Cardiac fibroblast (primary cell): ENCODE measurements around the gene PRKCA.

Source experiments
- DNase-seq, 2 donors: peaks; one replicate each; pipeline versions ENCODE4 v3.0.0 to v3.0.0-alpha.2; 2010; ENCODE audit warnings: low read depth in 2 of 2
- H3K4me3 ChIP-seq, 2 donors: replicated peaks in 1 of 2; 1 replicate in 1 of 2; 2 replicates in 1 of 2; pipeline ENCODE4 v1.5.1; 2011; ENCODE audit warnings: low read depth in 2 of 2, low read length in 2 of 2, mild to moderate bottlenecking in 2 of 2, moderate library complexity in 1 of 2
- CTCF ChIP-seq: IDR thresholded peaks from one replicate; pipeline ENCODE4 v1.5.1; 2011; ENCODE audit warnings: low read depth, mild to moderate bottlenecking, low read length, inconsistent platforms

The PRKCA gene

DNA sequence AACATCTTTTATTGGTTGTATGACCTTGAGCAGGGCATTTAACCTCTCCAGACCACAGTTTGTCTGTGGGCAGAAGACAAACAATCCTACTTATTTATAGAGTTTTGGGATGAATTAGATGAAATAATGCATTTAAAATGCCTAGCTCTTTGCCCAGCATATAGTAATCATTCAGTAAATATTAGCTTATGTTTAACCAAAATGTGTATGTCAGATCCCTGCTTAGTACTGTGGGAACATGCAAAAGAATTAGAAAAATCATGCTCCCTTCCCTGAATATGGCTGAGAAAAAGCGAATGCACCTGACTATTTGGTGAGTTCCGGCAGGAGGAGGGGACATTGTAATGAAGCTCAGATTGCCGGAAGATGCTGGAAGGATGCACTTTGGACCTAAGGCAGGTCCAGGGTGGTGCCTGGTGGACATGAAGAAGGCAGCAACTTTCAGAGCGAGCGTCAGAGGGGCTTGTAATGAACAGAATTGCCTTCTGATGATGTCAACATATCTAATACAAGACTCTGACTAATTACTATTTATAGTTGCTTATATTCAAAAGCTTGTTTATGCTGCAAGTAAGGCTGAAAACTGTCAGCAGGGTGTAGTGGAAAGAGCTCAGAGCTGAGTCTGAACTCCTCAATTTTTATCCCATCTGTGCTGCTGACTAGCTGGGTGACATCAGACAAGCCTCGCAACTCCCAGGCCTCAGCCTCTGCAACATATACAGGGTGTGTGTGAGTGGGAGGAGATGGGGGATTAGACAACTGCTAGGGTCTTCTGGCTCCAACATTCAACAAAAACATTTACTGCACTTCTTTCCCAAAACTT, 221.2 kb downstream of the PRKCA start:
- no peak for TF ChIP-seq CTCF
- no peak overlapping the region for H3K4me3 ChIP-seq
- peak in 1 of 2 donors; percentile 45 for DNase-seq

DNA sequence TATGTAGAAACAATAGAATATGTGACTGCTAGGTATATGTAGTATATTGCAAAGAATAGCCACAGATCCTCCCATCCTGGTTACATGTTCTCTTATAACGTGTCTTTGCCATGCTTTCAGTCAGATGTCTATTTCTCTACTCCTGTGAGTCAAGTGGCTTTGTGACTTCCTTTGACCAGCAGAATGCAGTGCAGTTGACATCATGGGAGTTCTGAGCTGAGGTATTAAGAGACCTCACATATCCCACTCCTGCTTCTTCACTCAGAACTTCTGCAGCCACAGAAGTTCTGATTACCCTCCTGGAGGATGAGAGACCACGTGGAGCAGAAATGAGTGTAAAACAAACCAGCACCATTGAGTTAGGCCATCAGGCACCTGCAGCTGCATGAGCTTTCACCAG, 222.5 kb downstream of the PRKCA start:
- DNase-seq = no peak
- H3K4me3 ChIP-seq = no peak overlapping the region
- TF ChIP-seq CTCF = no peak

DNA sequence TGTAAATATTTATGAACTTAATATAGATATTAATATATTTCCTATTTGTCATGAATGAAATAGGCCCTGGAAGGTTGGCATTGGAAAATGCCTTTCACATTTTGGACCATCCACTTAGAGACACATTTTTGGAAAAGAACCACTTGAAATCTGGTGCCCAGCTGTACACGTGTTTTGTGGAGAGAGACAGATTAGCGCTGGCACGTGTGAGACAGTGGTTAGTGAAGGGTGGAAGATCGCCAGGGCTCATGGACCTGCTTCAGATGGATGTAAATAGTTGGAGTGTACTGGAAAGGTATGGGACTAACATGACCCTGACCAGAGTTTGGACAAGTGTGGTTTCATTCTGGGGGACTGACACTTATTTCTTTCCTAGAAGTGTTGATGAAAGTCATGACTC, 222.9 kb downstream of the PRKCA start:
- no peak overlapping the region for H3K4me3 ChIP-seq
- TF ChIP-seq CTCF = no peak
- DNase-seq = no peak

DNA sequence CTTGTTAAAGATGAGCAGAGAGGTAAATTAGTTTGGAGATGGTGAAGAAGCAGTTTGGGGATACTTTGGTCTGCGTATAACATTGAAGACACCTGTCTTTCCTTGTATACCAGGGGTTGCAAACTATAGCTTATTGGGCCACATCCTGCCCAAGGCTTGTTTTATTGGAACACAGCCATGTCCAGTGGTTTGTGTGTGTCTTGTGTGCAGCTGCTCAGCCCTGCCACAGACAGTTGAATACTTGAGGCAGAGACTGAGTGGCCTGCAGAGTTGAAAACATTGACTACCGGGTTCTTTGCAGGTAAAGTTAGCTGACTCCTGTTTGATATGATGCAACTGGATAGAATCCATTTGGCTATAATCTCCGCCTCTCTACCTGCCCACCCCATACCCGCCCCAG, 224.4 kb downstream of the PRKCA start:
- no peak for DNase-seq
- H3K4me3 ChIP-seq = no peak overlapping the region
- no peak for TF ChIP-seq CTCF

DNA sequence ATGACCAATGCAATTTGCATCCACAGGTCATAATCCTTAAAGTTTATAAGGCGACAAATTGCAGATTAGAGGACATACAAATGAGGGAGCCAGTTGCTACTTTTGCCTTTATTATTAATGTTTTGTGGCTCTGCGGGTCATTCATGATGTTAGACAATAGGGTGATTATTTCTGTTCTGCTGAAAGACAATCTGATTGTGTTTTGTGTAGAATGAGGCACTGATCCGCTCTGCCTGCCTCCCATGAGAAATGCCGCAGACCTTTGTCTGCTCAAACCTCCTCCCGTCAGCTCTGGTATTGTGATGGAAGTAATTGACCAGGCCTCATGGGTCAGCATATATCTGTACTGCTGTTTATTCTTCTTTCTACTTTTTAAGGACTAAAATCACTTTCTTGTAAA, 224.9 kb downstream of the PRKCA start:
- no peak overlapping the region for H3K4me3 ChIP-seq
- DNase-seq = no peak
- TF ChIP-seq CTCF = no peak

GRCh38 chr17:66531851-66532295, 229.5 kb downstream of the PRKCA start:
- H3K4me3 ChIP-seq = no peak overlapping the region
- DNase-seq = peak in 1 of 2 donors; percentile 34

More at GRCh38 chr17:66531851-66532295, 229.5 kb downstream of the PRKCA start:
- no peak for TF ChIP-seq CTCF
